GOT3 (cell line): ENCODE results near the gene SOS2.
"Not testable (repeated sequence)": the region's sequence is repeated elsewhere in the genome, so short reads cannot be mapped to it uniquely, and the experiment has no call there.

Source experiments
- DNase-seq: peaks from one replicate; lab custom pipeline; 2025; ENCODE audit warnings: mixed read lengths; lab: John Stamatoyannopoulos, UW

Gene SOS2

DNA sequence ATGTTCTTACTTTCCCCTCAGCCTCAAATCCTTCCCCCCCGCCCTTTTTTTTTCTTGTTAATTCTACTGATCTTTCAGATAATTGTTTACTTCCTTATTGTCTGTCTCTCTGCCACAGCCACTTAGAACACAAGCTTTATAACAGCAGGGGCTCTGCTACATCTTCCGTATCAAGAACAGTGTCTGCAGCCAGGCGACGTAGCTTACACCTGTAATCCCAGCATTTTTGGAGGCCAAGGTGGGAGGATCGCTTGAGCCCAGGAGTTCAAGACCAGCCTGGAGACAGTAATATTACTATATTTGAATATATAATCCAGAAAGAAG lies 5.4 kb downstream of the SOS2 start:
- no peak for DNase-seq

DNA sequence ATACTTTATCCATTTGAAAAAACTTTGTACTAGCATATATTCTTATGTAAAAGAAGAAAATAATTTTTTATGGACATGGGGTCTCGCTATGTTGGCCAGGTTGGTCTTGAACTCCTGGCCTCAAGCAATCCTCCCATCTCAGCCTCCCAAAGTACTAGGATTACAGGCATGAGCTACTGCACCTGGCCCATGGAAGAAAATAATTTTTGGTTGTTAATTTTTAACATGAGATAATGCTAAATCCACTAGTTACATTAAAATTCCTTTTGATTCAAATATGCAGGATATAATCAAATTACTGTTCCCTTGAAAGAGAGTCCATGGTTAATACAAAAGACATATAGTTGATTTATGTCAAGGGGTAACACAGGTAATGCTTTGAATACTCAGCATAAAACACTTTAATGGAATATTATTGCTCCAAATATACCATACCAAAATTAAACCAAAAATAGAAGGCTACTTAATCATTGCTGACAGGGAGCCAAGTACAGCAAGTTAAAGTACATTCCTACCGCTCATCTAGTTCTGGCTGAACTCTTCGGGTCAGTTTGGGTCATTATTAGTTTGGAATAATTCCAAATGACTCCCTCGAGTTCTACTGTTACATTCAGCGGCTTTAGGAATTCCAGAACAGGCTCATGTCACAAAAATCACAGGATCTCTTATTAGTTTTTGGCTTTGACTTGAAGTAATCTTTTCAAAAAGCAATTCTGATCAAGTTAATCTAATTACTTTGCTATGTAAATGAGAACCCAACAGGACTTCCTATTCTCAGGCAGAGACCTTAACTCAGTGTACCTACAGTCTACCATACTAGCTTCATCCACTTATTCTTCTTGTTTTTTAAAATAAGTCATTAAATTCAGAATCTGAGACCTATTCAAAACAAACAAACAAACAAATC lies 6.1 kb downstream of the SOS2 start:
- no peak for DNase-seq

DNA sequence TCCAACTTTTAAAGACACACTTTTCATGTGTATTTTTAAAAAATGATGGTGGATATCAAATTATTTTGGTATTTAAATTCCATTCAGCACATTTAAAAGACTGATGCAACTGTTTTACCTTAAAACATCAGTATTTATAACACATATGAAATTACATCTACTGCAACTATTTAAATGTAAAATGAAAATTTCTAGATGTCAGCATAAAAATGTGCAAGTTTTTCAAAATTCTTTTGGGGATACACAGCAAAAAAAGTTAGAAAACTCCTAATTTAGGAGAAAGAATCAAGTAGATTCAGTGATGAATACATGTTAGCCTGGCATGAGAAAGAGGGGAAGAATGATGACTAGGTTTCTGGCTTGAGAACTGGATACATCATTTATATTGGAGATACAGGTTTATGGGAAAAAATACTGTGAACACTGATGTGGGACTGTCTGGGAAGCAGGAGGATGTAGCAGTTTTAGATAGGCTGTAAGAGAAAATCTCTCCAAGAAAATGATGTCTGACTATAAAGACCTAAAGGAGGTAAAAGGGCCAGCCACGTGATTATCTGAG lies 9.2 kb downstream of the SOS2 start:
- DNase-seq = no peak

DNA sequence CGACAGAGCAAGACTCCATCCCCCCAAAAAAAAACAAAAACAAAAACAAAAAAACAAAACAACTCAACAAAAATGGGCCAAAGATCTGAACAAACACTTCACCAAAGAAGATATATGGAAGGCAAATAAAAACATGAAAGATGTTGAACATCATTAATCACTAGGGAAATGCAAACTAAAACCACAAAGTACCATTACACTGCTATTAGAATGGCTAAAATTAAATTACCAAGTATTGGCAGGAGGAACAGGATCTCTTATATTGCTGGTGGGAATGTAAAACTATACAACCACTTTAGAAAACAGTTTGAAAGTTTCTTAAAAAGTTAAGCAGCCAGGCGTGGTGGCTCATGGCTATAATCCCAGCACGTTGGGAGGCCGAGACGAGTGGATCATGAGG lies 12.9 kb downstream of the SOS2 start:
- DNase-seq = no peak

DNA sequence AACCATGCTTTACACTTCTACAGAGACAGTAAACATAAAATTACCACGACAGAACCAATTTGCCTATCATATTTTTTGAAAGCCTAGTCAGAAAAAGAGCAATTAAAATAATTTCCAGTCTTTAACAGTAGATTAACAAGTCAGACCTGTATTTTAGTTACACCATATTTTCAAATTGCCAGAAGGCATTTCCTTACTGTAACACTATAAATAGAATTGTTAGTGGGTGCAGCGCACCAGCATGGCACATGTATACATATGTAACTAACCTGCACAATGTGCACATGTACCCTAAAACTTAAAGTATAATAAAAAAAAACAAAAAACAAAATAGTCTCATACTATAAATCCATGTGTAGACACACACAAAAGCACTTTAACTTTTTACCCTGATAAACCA lies 16.0 kb downstream of the SOS2 start:
- DNase-seq = no peak

DNA sequence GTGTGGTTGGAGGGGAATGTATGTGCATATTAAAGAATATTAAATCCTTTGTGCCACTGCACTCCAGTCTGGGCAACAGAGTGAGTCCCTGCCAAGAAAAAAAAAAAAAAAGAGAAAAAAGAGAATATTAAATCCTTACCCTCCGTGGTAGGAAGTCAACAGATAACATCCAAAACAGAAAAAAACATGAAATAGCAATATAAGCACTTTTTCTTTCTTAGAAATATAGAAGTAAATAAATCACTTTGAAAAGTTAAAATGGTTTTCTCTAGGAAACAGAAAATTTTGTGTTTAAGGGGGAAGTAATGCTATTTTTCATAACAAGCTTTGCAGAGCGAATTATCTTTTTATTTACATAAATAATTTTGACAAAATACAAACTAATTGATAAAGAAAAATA lies 17.6 kb downstream of the SOS2 start:
- DNase-seq = no peak

DNA sequence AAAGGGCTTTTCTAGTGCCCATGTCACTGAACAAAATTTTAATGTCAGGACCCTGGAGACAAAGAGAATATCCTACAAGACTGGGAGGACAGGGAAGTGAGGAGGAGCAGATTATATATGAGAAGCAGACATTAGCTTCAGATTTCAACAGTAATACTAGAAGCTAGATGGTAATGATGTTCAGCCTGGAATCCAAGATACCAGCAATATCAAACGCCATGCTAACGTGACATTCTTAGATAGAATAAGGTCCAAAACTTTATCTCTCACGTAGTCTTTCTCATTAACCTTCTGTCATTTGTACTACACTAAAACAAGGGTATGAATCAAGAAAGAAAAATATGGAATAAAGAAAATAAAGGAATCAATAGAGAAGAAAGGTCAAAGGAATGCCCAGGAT lies 18.7 kb downstream of the SOS2 start:
- DNase-seq = no peak

DNA sequence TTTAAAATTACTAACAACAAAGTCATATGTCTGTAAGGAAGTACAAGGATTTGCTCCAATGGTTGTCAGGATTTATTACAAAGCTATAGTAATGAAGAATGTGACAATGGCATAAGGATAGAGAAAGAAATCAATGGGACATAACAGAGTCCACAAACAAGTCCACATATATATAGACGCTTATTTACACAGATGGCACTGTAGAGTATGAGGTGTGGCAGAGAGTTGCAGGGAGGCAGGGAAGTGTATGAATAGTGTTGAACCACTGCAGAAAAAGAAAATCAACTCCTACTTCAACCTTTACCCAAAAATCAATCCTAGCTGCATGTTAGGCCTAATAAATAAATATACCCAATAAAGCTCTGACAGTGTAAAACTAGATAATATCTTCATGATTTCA lies 21.3 kb downstream of the SOS2 start:
- no peak for DNase-seq

DNA sequence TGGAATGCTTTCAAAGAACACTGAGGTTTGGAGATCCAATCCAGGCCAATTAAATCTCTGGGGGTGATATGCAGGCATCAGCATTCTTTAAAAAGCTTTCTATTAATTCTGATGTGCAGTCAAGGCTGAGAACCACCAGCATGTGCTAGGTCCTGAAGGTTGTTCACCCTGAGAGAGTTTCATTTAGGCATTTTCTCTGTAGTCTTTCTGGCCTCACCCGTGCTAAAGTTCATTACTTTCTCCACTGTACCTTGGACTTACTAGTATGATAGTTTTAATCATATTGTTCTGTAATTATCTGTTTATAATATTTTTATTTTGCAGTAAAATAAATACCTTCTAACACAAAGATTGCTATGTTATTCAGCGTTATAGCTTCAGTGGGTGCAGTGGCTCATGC lies 32.9 kb downstream of the SOS2 start:
- DNase-seq = no peak

DNA sequence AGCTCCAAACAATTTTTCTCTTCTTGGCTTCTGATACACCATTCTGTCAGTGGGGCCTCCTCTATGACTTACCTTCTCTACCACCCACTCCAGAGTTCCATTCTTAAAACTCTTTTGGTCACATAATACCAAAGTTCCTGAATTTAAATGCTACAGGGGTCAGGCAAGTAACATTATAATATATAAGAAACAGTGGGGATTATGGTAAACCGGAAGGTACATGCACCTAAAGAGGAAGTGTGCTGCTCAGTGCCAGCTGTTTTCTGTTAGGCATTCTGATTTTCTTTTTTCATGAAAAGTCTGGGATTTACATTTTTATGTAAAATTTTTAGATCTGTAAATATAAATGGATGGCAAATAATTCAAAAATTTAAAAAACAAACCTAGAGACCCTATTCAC lies 39.9 kb downstream of the SOS2 start:
- DNase-seq = no peak

DNA sequence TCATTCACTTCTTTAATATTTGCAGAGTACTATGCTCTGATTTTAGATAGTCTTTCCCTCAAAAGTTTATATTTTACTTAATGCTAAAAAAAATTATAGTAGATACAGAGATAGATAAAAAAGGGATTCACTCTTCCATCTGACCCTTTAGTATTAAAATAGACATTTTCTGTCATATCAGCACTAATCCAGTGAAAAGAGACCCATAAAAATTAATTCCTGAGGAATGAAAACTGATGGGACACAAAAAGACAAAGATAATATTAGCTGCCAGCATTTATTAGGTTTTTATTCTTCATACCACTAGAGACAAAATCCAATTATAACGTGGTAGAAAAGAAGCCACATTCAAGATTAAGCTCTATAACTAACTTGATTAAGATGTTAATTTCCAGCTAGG lies 45.3 kb downstream of the SOS2 start:
- DNase-seq = no peak

DNA sequence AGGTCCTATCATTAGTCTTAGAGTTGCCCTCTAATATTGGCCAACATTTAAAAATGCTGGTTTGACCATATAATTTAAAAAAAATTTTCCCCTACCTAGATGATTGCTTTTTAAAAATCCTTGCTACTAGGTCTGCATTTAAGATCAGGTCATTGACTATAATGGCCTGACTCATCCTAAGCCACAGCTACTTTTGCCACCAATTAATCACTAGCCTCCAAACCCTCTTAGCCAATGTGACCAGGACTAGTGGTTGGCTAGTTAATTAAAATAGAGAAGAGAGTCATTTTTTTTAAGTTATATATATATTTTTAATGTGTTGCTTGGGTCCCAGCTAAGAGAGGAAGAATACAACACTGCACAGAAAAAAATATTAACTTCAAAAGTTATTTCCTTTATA lies 57.5 kb downstream of the SOS2 start:
- no peak for DNase-seq

DNA sequence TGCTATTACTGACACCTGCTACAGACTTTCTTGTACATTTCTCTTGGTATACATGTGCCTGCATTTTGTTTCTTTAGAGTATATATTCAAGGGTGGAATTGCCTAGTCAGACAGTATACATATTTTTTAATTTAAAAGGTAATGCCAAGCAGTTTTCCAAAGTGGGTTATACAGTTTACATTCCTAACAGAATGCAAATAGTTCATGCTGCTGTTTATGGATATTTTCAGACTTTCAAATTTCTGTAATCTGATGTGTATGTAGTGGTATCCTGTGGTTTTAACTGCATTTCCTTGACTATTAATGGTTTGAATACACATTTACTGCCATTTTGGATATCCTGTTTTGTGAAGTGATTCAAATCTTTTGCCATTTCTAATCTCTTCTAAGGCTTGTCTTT lies 59.5 kb downstream of the SOS2 start:
- DNase-seq = no peak

DNA sequence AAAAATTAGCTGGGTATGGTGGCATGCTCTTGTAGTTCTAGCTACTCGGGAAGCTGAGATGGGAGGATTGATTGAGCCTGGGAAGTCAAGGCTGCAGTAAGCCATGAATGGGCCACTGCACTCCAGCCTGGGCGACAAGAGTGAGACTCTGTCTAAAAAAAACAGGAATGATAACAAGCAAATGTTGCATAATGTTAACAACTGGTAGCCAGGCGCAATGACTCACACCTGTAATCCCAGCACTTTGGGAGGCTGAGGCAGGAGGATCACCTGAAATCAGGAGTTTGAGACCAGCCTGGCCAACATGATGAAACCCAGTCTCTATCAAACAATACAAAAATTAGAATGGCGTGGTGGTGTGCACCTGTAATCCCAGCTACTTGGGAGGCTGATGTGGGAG lies 64.0 kb downstream of the SOS2 start:
- not testable (repeated sequence) for DNase-seq

DNA sequence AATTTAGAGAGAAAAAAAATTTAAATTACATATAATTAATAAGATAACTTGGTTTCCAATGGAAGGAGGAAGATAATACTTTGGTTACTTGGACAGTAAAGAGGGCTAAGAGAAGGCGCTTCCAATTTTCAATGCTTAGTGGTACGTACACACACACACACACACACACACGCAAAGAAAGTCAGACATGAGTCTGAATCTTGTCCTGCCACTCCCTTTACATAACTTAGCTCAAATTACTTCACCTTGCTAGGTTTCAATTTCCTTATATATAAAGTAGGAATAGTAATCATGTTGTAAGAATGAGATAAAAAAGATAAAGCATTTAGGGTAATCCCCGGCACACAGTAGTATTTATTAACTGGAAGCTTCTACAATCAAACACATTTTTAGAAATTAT lies 75.3 kb downstream of the SOS2 start:
- DNase-seq = no peak

DNA sequence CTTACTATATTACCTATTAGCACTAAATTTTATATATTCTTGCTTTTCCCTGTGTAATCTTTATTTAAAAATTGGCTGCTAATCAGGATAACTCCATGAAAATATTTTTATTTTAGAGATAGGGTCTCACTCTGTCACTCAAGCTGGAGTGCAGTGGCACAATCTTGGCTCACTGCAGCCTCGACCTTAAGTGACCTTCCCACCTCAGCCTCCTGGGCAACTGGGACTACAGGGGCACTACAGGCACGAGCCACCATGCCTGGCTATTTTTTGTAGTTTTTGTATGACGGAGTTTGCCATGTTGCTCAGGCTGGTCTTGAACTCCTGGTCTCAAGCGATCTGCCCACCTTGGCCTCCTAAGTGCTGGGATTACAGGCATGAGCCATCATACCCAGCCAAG lies 82.6 kb downstream of the SOS2 start:
- DNase-seq = no peak

DNA sequence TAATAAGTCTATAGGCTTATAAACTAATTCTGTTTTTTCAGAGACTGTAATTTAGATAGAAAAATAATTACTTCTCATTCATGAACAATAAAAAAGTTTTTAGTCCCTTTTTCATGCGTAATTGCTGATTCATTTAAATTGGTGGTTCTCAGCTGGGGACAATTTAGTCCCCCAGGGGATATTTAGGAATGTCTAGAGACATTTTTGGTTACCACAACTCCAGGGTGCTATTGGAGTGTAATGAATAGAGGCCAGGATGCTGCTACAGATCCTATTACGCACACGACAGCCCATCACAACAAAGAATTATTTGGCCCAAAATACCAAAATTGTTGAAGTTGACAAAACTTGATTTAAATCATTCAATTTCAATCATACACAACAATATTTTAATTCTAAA lies 92.2 kb downstream of the SOS2 start:
- DNase-seq = no peak

DNA sequence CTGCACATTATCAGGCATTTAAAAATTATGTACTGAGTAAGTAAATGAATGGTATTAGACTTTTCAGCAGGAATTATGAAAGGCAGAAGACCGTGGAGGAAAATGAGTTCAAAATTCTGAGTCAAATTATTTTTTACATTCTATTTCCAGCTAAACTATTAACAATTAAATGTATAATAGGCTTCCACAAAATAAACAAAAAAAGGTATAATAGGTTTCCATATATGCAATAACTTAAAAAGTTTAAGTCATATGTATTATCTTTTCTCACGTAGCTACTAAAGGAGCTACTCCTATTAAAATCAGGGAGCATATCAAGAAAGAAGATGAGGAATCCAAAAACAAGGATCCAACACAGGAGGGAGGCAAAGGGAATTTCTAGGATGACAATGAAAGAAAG lies 103.6 kb downstream of the SOS2 start:
- DNase-seq = no peak

DNA sequence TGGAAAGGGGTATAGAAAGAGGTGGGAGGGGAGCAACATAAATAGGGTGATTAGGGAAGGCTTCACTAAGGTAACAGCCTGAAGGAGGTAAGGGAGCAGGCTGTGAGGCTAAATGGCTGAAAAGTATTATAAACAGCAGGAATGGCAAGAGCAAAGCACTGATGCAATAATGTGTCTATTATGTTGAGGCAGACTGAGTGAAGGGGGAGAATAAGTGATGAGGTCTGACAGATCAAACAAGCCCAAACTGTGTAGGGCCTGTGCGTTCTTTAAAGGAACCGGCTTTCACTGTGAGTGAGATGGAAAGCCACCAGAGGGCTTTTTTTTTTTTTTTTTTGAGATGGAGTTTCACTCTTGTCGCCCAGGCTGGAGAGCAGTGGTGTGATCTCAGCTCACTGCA lies 108.3 kb downstream of the SOS2 start:
- no peak for DNase-seq

DNA sequence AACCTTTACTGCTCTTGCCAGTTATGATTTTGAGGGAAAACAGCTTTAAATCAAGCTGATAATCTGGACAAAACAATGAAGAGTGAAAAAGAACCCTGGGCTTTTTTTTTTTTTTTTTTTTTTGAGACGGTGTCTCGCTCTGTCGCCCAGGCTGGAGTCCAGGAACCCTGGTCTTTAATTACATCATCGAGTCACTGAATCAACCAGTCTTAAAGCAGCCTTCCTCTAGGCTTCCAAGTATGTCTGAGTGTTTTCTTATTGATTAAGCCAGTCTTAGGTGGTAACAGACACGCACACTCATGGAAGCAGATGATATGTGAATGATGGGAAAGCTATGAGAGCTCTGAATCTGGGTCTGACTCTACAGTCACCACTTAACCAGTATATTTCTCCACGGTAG lies 109.1 kb downstream of the SOS2 start:
- DNase-seq = no peak

DNA sequence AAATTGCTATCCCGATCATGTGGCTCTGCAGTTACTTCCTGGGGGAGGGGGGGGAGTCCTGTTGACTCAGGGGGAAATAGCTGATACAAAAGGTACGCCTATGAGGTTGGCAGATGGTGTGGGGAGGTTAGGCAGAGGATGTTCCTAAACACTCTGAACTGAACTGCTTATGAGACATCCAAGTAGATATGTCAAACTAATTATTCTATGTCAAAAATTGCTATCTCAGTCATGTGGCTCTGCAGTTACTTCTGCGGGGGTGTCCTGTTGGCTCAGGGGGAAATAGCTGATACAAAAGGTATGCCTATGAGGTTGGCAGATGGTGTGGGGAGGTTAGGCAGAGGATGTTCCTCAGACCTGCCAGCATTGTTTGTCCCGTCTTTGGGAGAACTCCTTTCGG lies 109.9 kb downstream of the SOS2 start:
- DNase-seq = no peak

DNA sequence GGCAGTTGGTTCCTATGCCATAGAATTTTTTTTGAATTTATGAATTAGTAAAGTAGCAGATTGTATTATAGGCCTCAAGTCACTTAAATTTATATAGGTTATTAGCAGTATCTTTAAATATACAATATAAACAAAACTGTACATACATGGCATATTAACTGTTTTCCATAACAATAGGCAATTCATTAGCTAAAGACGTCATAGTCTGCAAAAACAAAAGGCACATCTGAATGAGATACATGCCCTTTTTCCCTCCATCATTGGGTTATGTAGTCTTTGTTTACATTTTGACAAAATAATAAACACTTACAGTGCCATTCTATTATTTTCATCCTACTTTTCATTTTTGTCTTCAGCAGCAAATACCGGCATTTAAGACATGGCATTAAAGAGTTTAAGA lies 113.9 kb downstream of the SOS2 start:
- no peak for DNase-seq

DNA sequence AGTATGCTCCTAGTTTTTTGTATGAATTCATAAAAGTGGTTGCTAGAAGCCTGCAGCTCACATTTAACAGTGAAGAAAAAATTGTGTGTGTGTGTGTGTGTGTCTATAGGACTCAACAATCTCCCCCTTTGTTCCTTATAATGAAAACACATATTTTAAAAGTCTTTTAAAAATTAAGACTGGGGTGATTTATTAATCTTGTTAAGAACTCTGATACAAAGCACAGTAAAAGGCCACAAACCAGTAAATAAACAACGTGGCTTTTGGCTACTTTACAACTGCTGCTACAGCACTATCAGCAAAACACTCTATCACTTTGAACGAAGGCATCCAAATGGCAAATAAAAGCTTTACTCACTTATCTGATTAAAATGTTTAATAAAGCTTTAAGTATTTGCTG lies 114.4 kb downstream of the SOS2 start:
- DNase-seq = no peak
